Measurements from ENCODE around the gene WIF1. TPM values are rescaled to one million over a fixed set of nuclear protein-coding genes. Genes with fewer than 3 reads are reported as not detected.

WIF1 gene
- total RNA-seq, 1 donor from 2014 or later: 0.22 TPM

- no peak for TF ChIP-seq CTCF (IDR thresholded peaks at IDR 0.05; ENCODE audit: unreplicated experiment)
- Mint-ChIP-seq H3K36me3 (ENCODE audit: insufficient read depth) (no peaks in the 10 kb centered on the region), H3K9me3 (ENCODE audit: low read depth) (no peaks in the 10 kb centered on the region), H3K4me3 (ENCODE audit: low read depth) (no peak overlapping the region), H3K27ac (no peak overlapping the region), H3K4me1 (ENCODE audit: low read depth) (peaks cover 2% of the 10 kb centered on the region), H3K27me3 (peaks cover 7% of the 10 kb centered on the region)
- DNase-seq (ENCODE audit: low spot score, unreplicated experiment): no peak
Observed at GRCh38 chr12:65164774-65165173, 43.7 kb upstream of the WIF1 start.

GRCh38 chr12:65164244-65164643 is 43.1 kb upstream of the WIF1 start:
- Mint-ChIP-seq H3K4me3 (ENCODE audit: low read depth) (no peak overlapping the region), H3K36me3 (ENCODE audit: insufficient read depth) (no peaks in the 10 kb centered on the region), H3K27ac (no peak overlapping the region), H3K27me3 (peaks cover 7% of the 10 kb centered on the region), H3K4me1 (ENCODE audit: low read depth) (peaks cover 2% of the 10 kb centered on the region), H3K9me3 (ENCODE audit: low read depth) (no peaks in the 10 kb centered on the region)
- DNase-seq (ENCODE audit: low spot score, unreplicated experiment): no peak
- TF ChIP-seq CTCF (IDR thresholded peaks at IDR 0.05; ENCODE audit: unreplicated experiment): no peak

GRCh38 chr12:65162609-65163008 is 41.5 kb upstream of the WIF1 start:
- Mint-ChIP-seq H3K4me1 (ENCODE audit: low read depth) (no peaks in the 10 kb centered on the region), H3K4me3 (ENCODE audit: low read depth) (no peak overlapping the region)

GRCh38 chr12:65157091-65157490 is 36.0 kb upstream of the WIF1 start:
- Mint-ChIP-seq H3K36me3 (ENCODE audit: insufficient read depth) (no peaks in the 10 kb centered on the region), H3K9me3 (ENCODE audit: low read depth) (no peaks in the 10 kb centered on the region), H3K27me3 (peaks cover 7% of the 10 kb centered on the region), H3K4me3 (ENCODE audit: low read depth) (no peak overlapping the region), H3K4me1 (ENCODE audit: low read depth) (no peaks in the 10 kb centered on the region), H3K27ac (no peak overlapping the region)
- no peak for DNase-seq (ENCODE audit: low spot score, unreplicated experiment)
- no peak for TF ChIP-seq CTCF (IDR thresholded peaks at IDR 0.05; ENCODE audit: unreplicated experiment)

More at GRCh38 chr12:65162609-65163008, 41.5 kb upstream of the WIF1 start:
- DNase-seq (ENCODE audit: low spot score, unreplicated experiment): no peak
- H3K9me3 Mint-ChIP-seq (ENCODE audit: low read depth): no peaks in the 10 kb centered on the region
- no peak overlapping the region for H3K27ac Mint-ChIP-seq
- no peaks in the 10 kb centered on the region for H3K36me3 Mint-ChIP-seq (ENCODE audit: insufficient read depth)
- no peak for TF ChIP-seq CTCF (IDR thresholded peaks at IDR 0.05; ENCODE audit: unreplicated experiment)
- H3K27me3 Mint-ChIP-seq: peaks cover 7% of the 10 kb centered on the region

GRCh38 chr12:65156366-65156841 is 35.3 kb upstream of the WIF1 start:
- no peaks in the 10 kb centered on the region for H3K4me1 Mint-ChIP-seq (ENCODE audit: low read depth)
- H3K4me3 Mint-ChIP-seq (ENCODE audit: low read depth): no peak overlapping the region

More at GRCh38 chr12:65156366-65156841, 35.3 kb upstream of the WIF1 start:
- H3K27ac Mint-ChIP-seq: no peak overlapping the region
- no peak for DNase-seq (ENCODE audit: low spot score, unreplicated experiment)
- no peak for TF ChIP-seq CTCF (IDR thresholded peaks at IDR 0.05; ENCODE audit: unreplicated experiment)
- H3K9me3 Mint-ChIP-seq (ENCODE audit: low read depth): no peaks in the 10 kb centered on the region
- no peaks in the 10 kb centered on the region for H3K36me3 Mint-ChIP-seq (ENCODE audit: insufficient read depth)
- peaks cover 7% of the 10 kb centered on the region for H3K27me3 Mint-ChIP-seq

Data from progenitor cell of endocrine pancreas (in vitro differentiated cells).